HUES6 (cell line): Measurements from ENCODE around the gene COL18A1.

Experiments used
- H3K27ac ChIP-seq: 2 replicates; pipeline ENCODE4 v1.7.0; 2013; ENCODE audit warnings: low read depth, mild to moderate bottlenecking, low read length, inconsistent platforms
- H3K27me3 ChIP-seq: 2 replicates; pipeline ENCODE4 v1.6.1; 2013; ENCODE audit warnings: low read length; ENCODE audit not compliant: control insufficient read depth, insufficient read depth
- H3K36me3 ChIP-seq: 2 replicates; pipeline ENCODE4 v1.6.1; 2013; ENCODE audit warnings: low read length; ENCODE audit not compliant: control insufficient read depth, insufficient read depth
- H3K4me1 ChIP-seq: 2 replicates; pipeline ENCODE4 v1.6.1; 2013; ENCODE audit warnings: low read length; ENCODE audit not compliant: control insufficient read depth, insufficient read depth
- H3K4me3 ChIP-seq: 2 replicates; pipeline ENCODE4 v1.5.1; 2013; ENCODE audit warnings: low read depth, low read length
- H3K9ac ChIP-seq: one replicate; pipeline ENCODE4 v1.6.1; 2013; ENCODE audit warnings: mild to moderate bottlenecking, low read length
- H3K9me3 ChIP-seq: 2 replicates; pipeline ENCODE4 v1.6.1; 2013; ENCODE audit warnings: low read depth, low read length; ENCODE audit not compliant: control insufficient read depth, insufficient read depth

The COL18A1 gene

GRCh38 chr21:45449658-45450422, 44.9 kb downstream of the COL18A1 start:
- Histone ChIP-seq H3K9ac (no peak overlapping the region), H3K9me3 (peaks cover 16% of the 10 kb centered on the region), H3K27me3 (no peaks in the 10 kb centered on the region), H3K4me3 (no peak overlapping the region), H3K4me1 (no peaks in the 10 kb centered on the region), H3K36me3 (peaks cover 30% of the 10 kb centered on the region), H3K27ac (no peak overlapping the region)

GRCh38 chr21:45450423-45451090, 45.6 kb downstream of the COL18A1 start:
- Histone ChIP-seq H3K27ac (no peak overlapping the region), H3K4me1 (no peaks in the 10 kb centered on the region), H3K9ac (no peak overlapping the region), H3K27me3 (no peaks in the 10 kb centered on the region), H3K9me3 (peaks cover 11% of the 10 kb centered on the region), H3K4me3 (no peak overlapping the region), H3K36me3 (peaks cover 26% of the 10 kb centered on the region)

- no peaks in the 10 kb centered on the region for H3K4me1 ChIP-seq
- H3K9ac ChIP-seq = no peak overlapping the region
- no peak overlapping the region for H3K27ac ChIP-seq
- H3K27me3 ChIP-seq = no peaks in the 10 kb centered on the region
- no peak overlapping the region for H3K4me3 ChIP-seq
- peaks cover 8% of the 10 kb centered on the region for H3K9me3 ChIP-seq
- peaks cover 29% of the 10 kb centered on the region for H3K36me3 ChIP-seq
Measured at GRCh38 chr21:45451091-45451740, 46.3 kb downstream of the COL18A1 start.

GRCh38 chr21:45451771-45452182, 46.8 kb downstream of the COL18A1 start:
- no peaks in the 10 kb centered on the region for H3K4me1 ChIP-seq
- peaks cover 28% of the 10 kb centered on the region for H3K36me3 ChIP-seq
- H3K27ac ChIP-seq = no peak overlapping the region
- peaks cover 8% of the 10 kb centered on the region; the same call in 1 of the 2 replicates for H3K9me3 ChIP-seq
- H3K9ac ChIP-seq = no peak overlapping the region
- H3K4me3 ChIP-seq = no peak overlapping the region
- no peaks in the 10 kb centered on the region for H3K27me3 ChIP-seq

- Histone ChIP-seq H3K4me3 (no peak overlapping the region), H3K9ac (no peak overlapping the region), H3K9me3 (peaks cover 8% of the 10 kb centered on the region; the same call in 1 of the 2 replicates), H3K36me3 (peaks cover 30% of the 10 kb centered on the region), H3K4me1 (no peaks in the 10 kb centered on the region), H3K27me3 (no peaks in the 10 kb centered on the region), H3K27ac (no peak overlapping the region)
Measured at GRCh38 chr21:45452696-45453307, 47.8 kb downstream of the COL18A1 start.

GRCh38 chr21:45453308-45453950, 48.5 kb downstream of the COL18A1 start:
- peaks cover 8% of the 10 kb centered on the region; the same call in 1 of the 2 replicates for H3K9me3 ChIP-seq
- H3K27ac ChIP-seq = no peak overlapping the region
- H3K4me1 ChIP-seq = no peaks in the 10 kb centered on the region
- no peak overlapping the region for H3K9ac ChIP-seq
- H3K36me3 ChIP-seq = peaks cover 24% of the 10 kb centered on the region
- no peak overlapping the region for H3K4me3 ChIP-seq
- no peaks in the 10 kb centered on the region for H3K27me3 ChIP-seq

- Histone ChIP-seq H3K27me3 (no peaks in the 10 kb centered on the region), H3K27ac (no peak overlapping the region)
Measured at GRCh38 chr21:45454060-45454925, 49.3 kb downstream of the COL18A1 start.

GRCh38 chr21:45454926-45455673, 50.1 kb downstream of the COL18A1 start:
- peaks cover 8% of the 10 kb centered on the region; the same call in 1 of the 2 replicates for H3K9me3 ChIP-seq
- no peak overlapping the region for H3K4me3 ChIP-seq
- H3K27me3 ChIP-seq = no peaks in the 10 kb centered on the region
- peaks cover 3% of the 10 kb centered on the region; the same call in 1 of the 2 replicates for H3K4me1 ChIP-seq
- no peak overlapping the region for H3K27ac ChIP-seq
- peaks cover 28% of the 10 kb centered on the region for H3K36me3 ChIP-seq
- no peak overlapping the region for H3K9ac ChIP-seq

More at GRCh38 chr21:45454060-45454925, 49.3 kb downstream of the COL18A1 start:
- H3K36me3 ChIP-seq = peaks cover 23% of the 10 kb centered on the region; the same call in 1 of the 2 replicates
- H3K9me3 ChIP-seq = peaks cover 8% of the 10 kb centered on the region; the same call in 1 of the 2 replicates
- H3K4me1 ChIP-seq = 0 out of 2 replicates have a peak, but pooled peaks cover 3% of the 10 kb centered on the region
- no peak overlapping the region for H3K9ac ChIP-seq
- no peak overlapping the region for H3K4me3 ChIP-seq

GRCh38 chr21:45455674-45456583, 51.0 kb downstream of the COL18A1 start:
- Histone ChIP-seq H3K27me3 (no peaks in the 10 kb centered on the region), H3K4me1 (peaks cover 3% of the 10 kb centered on the region; the same call in 1 of the 2 replicates), H3K9ac (no peak overlapping the region), H3K4me3 (no peak overlapping the region), H3K36me3 (peaks cover 36% of the 10 kb centered on the region), H3K9me3 (peaks cover 8% of the 10 kb centered on the region; the same call in 1 of the 2 replicates), H3K27ac (no peak overlapping the region)
